Psoas muscle (tissue), 8 donors: ENCODE results near the gene NEK6. TPM values are rescaled to one million over a fixed set of nuclear protein-coding genes. Genes with fewer than 3 reads are reported as not detected.

ENCODE experiments used
- ATAC-seq, 4 donors: fragments of 200-7000 bp; cut with Tn5 transposase; one replicate each; pipeline ENCODE4 v1.9.1; 2020; ENCODE audit warnings: moderate library complexity in 3 of 4, mild to moderate bottlenecking in 2 of 4
- DNase-seq, 2 donors: peaks; one replicate each; pipeline ENCODE4 v3.0.0-alpha.2; 2020
- H3K27ac ChIP-seq: fragments of 200-600 bp; one replicate; pipeline ENCODE4 v1.8.0; 2022
- H3K27me3 ChIP-seq, 3 donors: fragments of 200-600 bp in 1 of 3; one replicate each; pipeline versions ENCODE4 v1.6.1 to v1.8.0; 2013 to 2022; ENCODE audit warnings: low read length in 2 of 3, mild to moderate bottlenecking in 2 of 3, moderate library complexity in 1 of 3; ENCODE audit not compliant: insufficient read depth in 3 of 3
- H3K36me3 ChIP-seq, 2 donors: fragments of 200-600 bp in 1 of 2; one replicate each; pipeline versions ENCODE4 v1.6.1 to v1.8.0; 2013 to 2022; ENCODE audit warnings: low read depth in 1 of 2, mild to moderate bottlenecking in 1 of 2, moderate library complexity in 1 of 2; ENCODE audit not compliant: insufficient read depth in 1 of 2
- H3K4me1 ChIP-seq: fragments of 200-600 bp; one replicate; pipeline ENCODE4 v1.8.0; 2022
- H3K4me3 ChIP-seq: fragments of 200-600 bp; one replicate; pipeline ENCODE4 v1.8.0; 2022; ENCODE audit warnings: mild to moderate bottlenecking
- H3K9me3 ChIP-seq: fragments of 200-600 bp; one replicate; pipeline ENCODE4 v1.8.0; 2022
- CTCF ChIP-seq: fragments of 200-600 bp; IDR thresholded peaks from one replicate; pipeline ENCODE4 v1.8.0; 2022; ENCODE audit warnings: antibody characterized with exemption
- WGBS, 3 donors: extraction: QIAGEN DNeasy Blood & Tissue Kit; methylation state at CpG; one replicate each; pipeline versions ENCODE4 v1.1.6 to v1.1.7; 2013; 5-methylcytosine and 5-hydroxymethylcytosine counted together
- intact Hi-C, 2 donors: fragments of 100-400 bp; cut with DNase I; formaldehyde crosslinking; loops; one replicate each; pipeline versions ENCODE4 v1.11.0 to v1.14.2; 2022
- polyA plus RNA-seq, 3 donors: library from polyadenylated mRNA; stranded (reverse); fragments of 200-250 nt; gene quantifications; one replicate each; pipeline ENCODE4 v1.2.3, GENCODE V29; 2013
- total RNA-seq, 4 donors: library from RNA; stranded (reverse); fragmentation: NEBNext Ultra II Directional in 2 of 4; extraction: Animal tissue kit (Norgen Biotek cat#: 25700) in 2 of 4; gene quantifications; one replicate each; pipeline versions ENCODE4 v1.2.1 to v1.2.4, GENCODE V29; 2021 to 2023
- donor health status: healthy with polysubstance abuse.
- donor health status: DM: no; HTN: no; CAD: no; lungs with moderate emphysema.
- donor health status: Bipolar disorder and iron deficiency.
- donor health status: healthy.
- donor health status: DM: yes; HTN: yes; CAD: no.
- donor health status: DM: no; HTN: no; CAD: no.
- donor health status: DM: no; HTN: no; CAD: no.
- donor health status: DM: yes; HTN: yes; CAD: no.

NEK6 gene
- total and polyA plus RNA-seq, 7 donors, result 2.0 to 16.0 (median 5.3) TPM

GRCh38 chr9:124297551-124297901 lies 39.8 kb downstream of the NEK6 start:
- peaks cover 0 to 1% of the 10 kb centered on the region in 2 donors for H3K36me3 ChIP-seq
- no peak overlapping the region for H3K27ac ChIP-seq
- TF ChIP-seq CTCF, result no peak
- DNase-seq, result peak; percentile 71 to 84
- peak; percentile 35 to 71 (median 52) for ATAC-seq
- WGBS, 3 donors, result 14 to 32% (median 20%) methylated on average over 9 of the region's 9 CpGs
- H3K9me3 ChIP-seq, result no peaks in the 10 kb centered on the region
- peaks cover 27% of the 10 kb centered on the region for H3K4me1 ChIP-seq
- intact Hi-C loops, result no loop called here
- H3K4me3 ChIP-seq, result no peak overlapping the region
- H3K27me3 ChIP-seq, result no peaks in the 10 kb centered on the region

- no peak for ATAC-seq
Observed at GRCh38 chr9:124297915-124298645, 40.3 kb downstream of the NEK6 start.

GRCh38 chr9:124298646-124299235 lies 41.0 kb downstream of the NEK6 start:
- DNase-seq, result no peak
- intact Hi-C loops, result no loop called here
- no peak for ATAC-seq
- H3K36me3 ChIP-seq, result peaks cover 0 to 4% of the 10 kb centered on the region in 2 donors
- peaks cover 27% of the 10 kb centered on the region for H3K4me1 ChIP-seq
- H3K27ac ChIP-seq, result no peak overlapping the region
- no peak for TF ChIP-seq CTCF
- H3K9me3 ChIP-seq, result no peaks in the 10 kb centered on the region
- no peak overlapping the region for H3K4me3 ChIP-seq
- no peaks in the 10 kb centered on the region for H3K27me3 ChIP-seq
- 86 to 91% (median 87%) methylated on average over 12 of the region's 12 CpGs for WGBS, 3 donors

More at GRCh38 chr9:124297915-124298645, 40.3 kb downstream of the NEK6 start:
- Histone ChIP-seq H3K27me3 (no peaks in the 10 kb centered on the region), H3K9me3 (no peaks in the 10 kb centered on the region), H3K4me1 (peaks cover 27% of the 10 kb centered on the region), H3K27ac (no peak overlapping the region), H3K36me3 (peaks cover 0 to 4% of the 10 kb centered on the region in 2 donors), H3K4me3 (no peak overlapping the region)
- DNase-seq, result no peak
- intact Hi-C loops, result no loop called here
- WGBS, 3 donors, result 75 to 80% (median 78%) methylated on average over 14 of the region's 14 CpGs
- TF ChIP-seq CTCF, result no peak

GRCh38 chr9:124299515-124300090 lies 41.9 kb downstream of the NEK6 start:
- Histone ChIP-seq H3K4me3 (no peak overlapping the region), H3K4me1 (peaks cover 27% of the 10 kb centered on the region), H3K9me3 (no peaks in the 10 kb centered on the region), H3K27ac (no peak overlapping the region), H3K36me3 (peaks cover 0 to 4% of the 10 kb centered on the region in 2 donors), H3K27me3 (no peaks in the 10 kb centered on the region)
- WGBS, 3 donors, result 85 to 89% (median 88%) methylated on average over 8 of the region's 8 CpGs
- no peak for ATAC-seq
- no peak for TF ChIP-seq CTCF
- intact Hi-C loops, result no loop called here
- no peak for DNase-seq
